HS-27A (cell line): ENCODE results near the gene RGS9.
A peak's percentile ranks its signal among the peaks of the same experiment; 100 is the strongest.
"Not testable (repeated sequence)": the region's sequence is repeated elsewhere in the genome, so short reads cannot be mapped to it uniquely, and the experiment has no call there.

Experiments used
- DNase-seq: peaks from one replicate; pipeline ENCODE4 v3.0.0-alpha.2; 2012; ENCODE audit warnings: low read depth, missing footprints

RGS9 gene

GRCh38 chr17:65116515-65116914, 20.7 kb upstream of the RGS9 start:
- not testable (repeated sequence) for DNase-seq

GRCh38 chr17:65117384-65118035, 19.7 kb upstream of the RGS9 start:
- DNase-seq, result no peak

GRCh38 chr17:65121368-65121767, 15.8 kb upstream of the RGS9 start:
- DNase-seq, result no peak

GRCh38 chr17:65121916-65122806, 15.0 kb upstream of the RGS9 start:
- DNase-seq, result no peak

GRCh38 chr17:65122836-65123756, 14.1 kb upstream of the RGS9 start:
- DNase-seq, result peak; percentile 67

- no peak for DNase-seq
These were observed 13.2 kb upstream of the RGS9 start for GRCh38 chr17:65123757-65124675.

- DNase-seq, result no peak
These were observed 6.3 kb upstream of the RGS9 start for GRCh38 chr17:65130832-65131231.

GRCh38 chr17:65131240-65131639, 5.9 kb upstream of the RGS9 start:
- no peak for DNase-seq

GRCh38 chr17:65131946-65132345, 5.2 kb upstream of the RGS9 start:
- no peak for DNase-seq

GRCh38 chr17:65134035-65134434, 3.1 kb upstream of the RGS9 start:
- no peak for DNase-seq

GRCh38 chr17:65139101-65139764, 2.1 kb downstream of the RGS9 start:
- no peak for DNase-seq

GRCh38 chr17:65142247-65142646, 5.1 kb downstream of the RGS9 start:
- no peak for DNase-seq

- DNase-seq, result no peak
These were observed 6.9 kb downstream of the RGS9 start for GRCh38 chr17:65143889-65144604.

- DNase-seq, result no peak
These were observed 8.6 kb downstream of the RGS9 start for GRCh38 chr17:65145743-65146142.

GRCh38 chr17:65147955-65148354, 10.8 kb downstream of the RGS9 start:
- DNase-seq, result no peak

- DNase-seq, result no peak
These were observed 17.8 kb downstream of the RGS9 start for GRCh38 chr17:65154770-65155589.

- DNase-seq, result no peak
These were observed 18.5 kb downstream of the RGS9 start for GRCh38 chr17:65155622-65156021.

- no peak for DNase-seq
These were observed 19.1 kb downstream of the RGS9 start for GRCh38 chr17:65156185-65156834.
